ENCODE results near the gene MINDY4. TPM values are rescaled to one million over a fixed set of nuclear protein-coding genes. Genes with fewer than 3 reads are reported as not detected.
A peak's percentile ranks its signal among the peaks of the same experiment; 100 is the strongest.

The MINDY4 gene
- total and polyA plus RNA-seq, 2 of the 4 experiments (the other 2 are of a cell fraction): 1.8 to 3.6 TPM

GRCh38 chr7:30893357-30893756 lies 122.1 kb downstream of the MINDY4 start:
- in situ Hi-C loops (cut with MboI; ENCODE audit: low sequenced_read_pairs) (no loop called here), intact Hi-C loops (cut with micrococcal nuclease) (no loop called here), dilution Hi-C loops (cut with HindIII; ENCODE audit: low sequenced_read_pairs, unreplicated experiment) (no loop called here)
- Histone ChIP-seq H3K9ac (ENCODE audit: low read depth, low read length) (no peak overlapping the region), H4K91ac (ENCODE audit: insufficient read depth, low read depth, low read length) (no peak overlapping the region), H3K9me3 (ENCODE audit: control insufficient read depth, insufficient read depth, low read length) (no peaks in the 10 kb centered on the region; the same call in 1 of the 2 replicates), H3K4me2 (ENCODE audit: low read depth, low read length) (no peak overlapping the region), H2AFZ (replicated peaks; ENCODE audit: low read length, poor library complexity) (no peak overlapping the region), H3K4ac (ENCODE audit: low read depth, low read length) (no peak overlapping the region), H2BK120ac (ENCODE audit: low read depth, low read length) (0 out of 2 replicates have a peak overlapping the region, but pooled peaks have one; percentile 4), H3K23ac (ENCODE audit: low read depth, low read length) (no peak overlapping the region), H3K4me1 (ENCODE audit: control insufficient read depth, insufficient read depth, low read length) (peaks cover 12% of the 10 kb centered on the region; the same call in 1 of the 2 replicates), H2AK9ac (replicated peaks; ENCODE audit: low read depth, low read length, poor library complexity) (no peak overlapping the region), H2BK5ac (ENCODE audit: low read depth, low read length, poor library complexity, severe bottlenecking) (no peak overlapping the region), H3K36me3 (ENCODE audit: control insufficient read depth, insufficient read depth, low read length) (no peaks in the 10 kb centered on the region), H3K9me1 (ENCODE audit: insufficient read depth, low read length) (peaks cover 5% of the 10 kb centered on the region; the same call in 1 of the 2 replicates), H4K5ac (ENCODE audit: low read depth, low read length) (no peak overlapping the region), H2AK5ac (ENCODE audit: low read depth, low read length) (peak overlapping the region; percentile 8; the same call in 1 of the 2 replicates), H3K18ac (ENCODE audit: low read depth, low read length) (no peak overlapping the region), H3K56ac (ENCODE audit: extremely low read depth, insufficient read depth, low read length) (no peak overlapping the region), H3K79me1 (ENCODE audit: low read depth in 1 of 2, low read length in 2 of 2) (no peaks in the 10 kb centered on the region), H2BK20ac (ENCODE audit: low read depth, low read length) (no peak overlapping the region), H3K14ac (replicated peaks; ENCODE audit: low read depth, low read length) (no peak overlapping the region), H2BK15ac (ENCODE audit: low read depth, low read length) (no peak overlapping the region), H3K4me3 (ENCODE audit: insufficient read depth, low read depth, low read length) (no peak overlapping the region), H4K20me1 (ENCODE audit: insufficient read depth, low read length) (no peaks in the 10 kb centered on the region; the same call in 1 of the 2 replicates), H3K27me3 (ENCODE audit: control insufficient read depth, insufficient read depth, low read length) (peaks cover 12% of the 10 kb centered on the region), H3K27ac (ENCODE audit: insufficient read depth, low read length) (no peak overlapping the region), H4K8ac (ENCODE audit: low read depth in 2 of 2, low read length in 2 of 2) (no peak overlapping the region)
- TF ChIP-seq BHLHE40 (IDR thresholded peaks at IDR 0.05; ENCODE audit: low read depth, low read length): no peak
- no peak for TF ChIP-seq ELK1 (IDR thresholded peaks at IDR 0.05; ENCODE audit: borderline replicate concordance, low read depth, low read length)
- no peak for TF ChIP-seq USF2 (IDR thresholded peaks at IDR 0.05; ENCODE audit: low read depth, low read length)
- no peak for TF ChIP-seq MXI1 (IDR thresholded peaks at IDR 0.05; ENCODE audit: borderline replicate concordance, low read depth, low read length)
- TF ChIP-seq MAZ (IDR thresholded peaks at IDR 0.05; ENCODE audit: borderline replicate concordance, low read depth, low read length): no peak
- no peak for TF ChIP-seq CEBPB (IDR thresholded peaks at IDR 0.05; ENCODE audit: low read depth, low read length)
- no peak for TF ChIP-seq RFX5 (IDR thresholded peaks at IDR 0.05; ENCODE audit: low read depth, low read length)
- TF ChIP-seq MAFK (IDR thresholded peaks at IDR 0.05; ENCODE audit: low read depth, low read length): no peak
- no peak for TF ChIP-seq NFE2L2 (IDR thresholded peaks at IDR 0.05; ENCODE audit: low read depth, low read length)
- TF ChIP-seq SMC3 (IDR thresholded peaks at IDR 0.05; ENCODE audit: low read depth, low read length): no peak
- no peak for TF ChIP-seq CTCF (conservative IDR thresholded peaks at IDR 0.05; ENCODE audit: low read depth, low read length)
- no peak for TF ChIP-seq FOS (IDR thresholded peaks at IDR 0.05; ENCODE audit: low read depth, low read length)
- TF ChIP-seq CHD1 (IDR thresholded peaks at IDR 0.05; ENCODE audit: low read depth, low read length): no peak
- no peak for TF ChIP-seq RCOR1 (IDR thresholded peaks at IDR 0.05; ENCODE audit: insufficient replicate concordance, low read length)
- no peak for TF ChIP-seq POLR2A (IDR thresholded peaks at IDR 0.05; ENCODE audit: low read depth, low read length)
- POLR2A ChIA-PET (ENCODE audit: unreplicated experiment): no interaction called here
- no CpG with 5 or more reads among the region's 6 CpGs for WGBS, 2 experiments (ENCODE audit: extremely low coverage in 2 of 2, insufficient read length in 1 of 2)
- DNase-seq (peak; percentile 45), ATAC-seq (ENCODE audit: low read depth) (peak; percentile 78)
- CTCF ChIA-PET: no interaction called here
- no TSS peak for BruUV-seq (replicated peaks)

Measured in IMR-90 (cell line).